SU-DHL-6 (cell line): ENCODE data around the gene MGMT.

Source experiments
- H2AFZ ChIP-seq: fragments of 200-600 bp; sonication (generic); 2 replicates; pipeline ENCODE4 v1.6.1; 2014; ENCODE audit warnings: low read depth, mild to moderate bottlenecking, moderate library complexity, mixed read lengths, antibody characterized with exemption, low read length; ENCODE audit not compliant: severe bottlenecking
- H3F3A ChIP-seq: fragments of 200-600 bp; shearing (Covaris generic); 2 replicates; pipeline ENCODE4 v1.6.0; 2016; ENCODE audit warnings: antibody characterized with exemption, mild to moderate bottlenecking; ENCODE audit not compliant: insufficient read depth
- H3K27ac ChIP-seq: fragments of 200-600 bp; sonication (generic); 2 replicates; pipeline ENCODE4 v1.5.1; 2016; ENCODE audit warnings: low read depth, mild to moderate bottlenecking, low read length, moderate library complexity, mixed read lengths
- H3K27me3 ChIP-seq: fragments of 200-600 bp; sonication (generic), shearing (Covaris generic); 2 replicates; pipeline ENCODE4 v1.6.0; 2014; ENCODE audit warnings: mild to moderate bottlenecking, low read length
- H3K36me3 ChIP-seq: fragments of 200-600 bp; sonication (generic); 2 replicates; pipeline ENCODE4 v1.6.1; 2014; ENCODE audit warnings: mild to moderate bottlenecking, low read length, mixed read lengths
- H3K4me2 ChIP-seq: fragments of 300-600, 200-600 bp; shearing (Covaris generic), sonication (generic); 2 replicates; pipeline ENCODE4 v1.6.0; 2014; ENCODE audit warnings: low read length, low read depth, mild to moderate bottlenecking; ENCODE audit not compliant: poor library complexity, severe bottlenecking
- H3K4me3 ChIP-seq: fragments of 200-600 bp; sonication (generic); 2 replicates; pipeline ENCODE4 v1.5.1; 2014; ENCODE audit warnings: antibody characterized with exemption, low read length, mild to moderate bottlenecking, mixed read lengths; ENCODE audit not compliant: insufficient read depth, poor library complexity, severe bottlenecking
- H3K79me2 ChIP-seq: fragments of 200-600 bp; sonication (generic); 2 replicates; pipeline ENCODE4 v1.6.1; 2014; ENCODE audit warnings: mild to moderate bottlenecking, low read length, moderate library complexity; ENCODE audit not compliant: insufficient read depth
- H3K9ac ChIP-seq: fragments of 200-600 bp; sonication (generic); 2 replicates; pipeline ENCODE4 v1.7.0; 2014; ENCODE audit warnings: mild to moderate bottlenecking, low read length
- H3K9me2 ChIP-seq: fragments of 200-600 bp; sonication (generic); replicated peaks from 2 replicates; pipeline ENCODE4 v1.6.1; 2014; ENCODE audit warnings: low read length; ENCODE audit not compliant: insufficient read depth
- H3K9me3 ChIP-seq: fragments of 200-600 bp; sonication (generic); 2 replicates; pipeline ENCODE4 v1.6.1; 2014; ENCODE audit warnings: low read length, mixed read lengths; ENCODE audit not compliant: insufficient read depth
- H4K20me1 ChIP-seq: fragments of 200-600 bp; sonication (generic); 2 replicates; pipeline ENCODE4 v1.6.1; 2014; ENCODE audit warnings: low read depth, mild to moderate bottlenecking, antibody characterized with exemption, low read length, moderate library complexity, mixed read lengths
- CTCF ChIP-seq: fragments of 200-600 bp; sonication (generic); IDR thresholded peaks from one replicate; pipeline ENCODE4 v1.5.1; 2017; ENCODE audit warnings: antibody characterized with exemption, mild to moderate bottlenecking, low read length, moderate library complexity; ENCODE audit not compliant: insufficient read depth, poor library complexity, severe bottlenecking
- EZH2phosphoT487 ChIP-seq: fragments of 200-600 bp; sonication (generic), shearing (Covaris generic); conservative IDR thresholded peaks from 2 replicates; pipeline ENCODE4 v1.6.1; 2018; ENCODE audit warnings: mild to moderate bottlenecking, antibody characterized with exemption, low read length, moderate library complexity, mixed read lengths

Gene MGMT

DNA sequence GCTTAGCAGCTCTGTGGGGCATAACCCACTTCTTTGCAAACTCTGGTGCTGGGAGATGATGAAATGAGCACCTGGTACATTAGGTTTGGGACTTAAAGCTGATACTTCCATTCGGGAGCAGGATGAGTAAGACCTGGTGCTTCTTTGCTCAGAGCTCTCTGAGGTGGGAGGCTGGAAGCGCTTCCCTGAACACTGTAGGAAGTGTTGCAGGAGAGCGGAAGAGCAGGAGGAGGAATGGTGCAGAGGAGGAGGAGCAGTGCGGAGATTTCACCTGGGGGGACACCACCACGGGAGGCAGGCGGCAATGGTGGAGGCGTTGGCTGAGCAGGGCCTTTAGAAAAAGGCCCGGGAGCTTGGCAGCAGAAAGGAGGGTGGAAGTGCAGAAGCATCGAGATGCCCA lies 142.5 kb downstream of the MGMT start:
- Histone ChIP-seq H3F3A (no peaks in the 10 kb centered on the region), H3K27me3 (no peaks in the 10 kb centered on the region), H3K27ac (no peak overlapping the region), H3K9me3 (no peaks in the 10 kb centered on the region), H3K36me3 (no peaks in the 10 kb centered on the region), H2AFZ (no peak overlapping the region), H3K79me2 (no peaks in the 10 kb centered on the region), H3K9ac (no peak overlapping the region), H3K4me3 (no peak overlapping the region), H4K20me1 (no peaks in the 10 kb centered on the region), H3K4me2 (no peak overlapping the region), H3K9me2 (no peaks in the 10 kb centered on the region)
- no peak for TF ChIP-seq CTCF
- TF ChIP-seq EZH2phosphoT487: no peak

GRCh38 chr10:129612481-129613109 lies 145.6 kb downstream of the MGMT start:
- Histone ChIP-seq H3K36me3 (no peaks in the 10 kb centered on the region), H3K9me2 (no peaks in the 10 kb centered on the region), H3K27me3 (no peaks in the 10 kb centered on the region), H3K4me3 (no peak overlapping the region), H2AFZ (no peak overlapping the region), H4K20me1 (no peaks in the 10 kb centered on the region), H3K27ac (no peak overlapping the region), H3K9me3 (no peaks in the 10 kb centered on the region), H3K9ac (no peak overlapping the region), H3K79me2 (no peaks in the 10 kb centered on the region), H3F3A (no peaks in the 10 kb centered on the region), H3K4me2 (no peak overlapping the region)
- TF ChIP-seq CTCF (no peak), EZH2phosphoT487 (no peak)

DNA sequence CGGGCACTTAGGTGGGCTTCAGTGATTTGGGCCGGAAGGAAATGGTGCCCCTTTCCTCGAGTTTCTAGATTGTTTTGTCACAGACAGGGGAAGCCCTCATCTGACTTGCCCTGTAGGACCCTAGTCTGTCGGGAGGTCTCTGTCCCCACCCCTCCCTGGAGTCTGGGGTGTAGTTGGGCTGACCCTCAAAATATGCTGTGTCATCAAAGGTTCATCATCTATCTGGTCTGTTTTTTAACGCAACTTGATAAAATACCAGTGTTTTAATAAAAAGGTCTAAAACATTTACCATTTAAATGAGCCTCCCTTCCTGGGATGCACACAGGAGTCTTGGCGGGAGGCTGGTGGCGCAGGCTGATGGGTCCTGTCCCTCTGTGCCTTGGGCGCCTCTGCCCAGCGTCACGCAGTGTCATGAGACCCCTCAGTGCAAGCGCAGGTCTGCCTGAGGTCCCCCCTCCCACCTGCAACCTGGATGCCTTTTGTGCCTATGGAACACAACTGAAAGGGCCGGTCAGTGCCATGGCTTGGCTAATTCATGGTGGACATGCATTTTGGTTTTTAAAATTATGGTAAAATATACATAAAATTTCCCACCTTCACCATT lies 146.4 kb downstream of the MGMT start:
- H3K4me2 ChIP-seq: no peak overlapping the region
- H3K9me2 ChIP-seq: no peaks in the 10 kb centered on the region
- no peak overlapping the region for H3K27ac ChIP-seq
- no peak overlapping the region for H3K4me3 ChIP-seq
- H3K27me3 ChIP-seq: no peaks in the 10 kb centered on the region
- no peaks in the 10 kb centered on the region for H3F3A ChIP-seq
- no peaks in the 10 kb centered on the region for H3K79me2 ChIP-seq
- H3K9ac ChIP-seq: no peak overlapping the region
- no peaks in the 10 kb centered on the region for H4K20me1 ChIP-seq
- H3K9me3 ChIP-seq: no peaks in the 10 kb centered on the region
- TF ChIP-seq EZH2phosphoT487 (no peak), CTCF (no peak)
- no peak overlapping the region for H2AFZ ChIP-seq
- no peaks in the 10 kb centered on the region for H3K36me3 ChIP-seq
